NCI-H2227 (cell line): ENCODE measurements around the gene STAG1.
A peak's percentile ranks its signal among the peaks of the same experiment; 100 is the strongest.
"Not testable (repeated sequence)": the region's sequence is repeated elsewhere in the genome, so short reads cannot be mapped to it uniquely, and the experiment has no call there.

Source experiments
- DNase-seq: peaks from one replicate; lab custom pipeline; 2025; ENCODE audit not compliant: unreplicated experiment; lab: John Stamatoyannopoulos, UW

STAG1 gene

DNA sequence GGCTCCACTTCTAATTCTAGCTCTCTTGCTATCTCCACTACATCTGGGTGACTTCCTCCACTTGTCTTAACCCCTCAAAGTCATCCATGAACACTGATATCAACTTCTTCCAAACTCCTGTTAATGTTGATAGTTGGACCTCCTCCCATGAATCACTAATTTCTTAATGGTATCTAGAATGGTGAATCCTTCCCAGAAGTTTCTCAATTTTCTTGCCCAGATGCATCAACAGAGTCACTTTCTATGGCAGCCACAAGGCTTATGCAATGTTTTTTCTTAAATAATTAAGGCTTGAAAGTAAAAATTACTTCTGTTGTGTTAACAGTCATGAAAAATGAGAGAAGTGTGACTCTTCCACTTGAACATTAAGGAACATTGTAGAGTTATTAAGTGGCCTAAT is 337.7 kb downstream of the STAG1 start:
- no peak for DNase-seq

DNA sequence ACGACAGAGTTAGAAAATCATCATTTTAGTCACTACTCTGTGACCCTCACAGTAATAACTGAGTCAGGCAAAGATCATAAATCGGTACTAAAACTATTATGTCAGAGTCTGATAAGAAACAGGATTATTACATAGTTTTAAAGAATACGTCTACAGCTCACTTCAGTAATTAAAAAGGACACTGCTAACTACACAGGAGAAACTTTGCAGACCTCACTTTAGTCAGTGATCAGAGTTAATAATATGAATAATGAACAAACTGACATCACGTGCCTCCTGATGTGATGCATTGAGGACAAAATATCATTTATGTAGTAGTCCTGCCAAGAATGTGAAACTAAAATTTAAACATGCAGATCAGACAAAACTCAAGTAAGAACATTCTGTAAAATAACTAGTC is 339.9 kb downstream of the STAG1 start:
- no peak for DNase-seq

DNA sequence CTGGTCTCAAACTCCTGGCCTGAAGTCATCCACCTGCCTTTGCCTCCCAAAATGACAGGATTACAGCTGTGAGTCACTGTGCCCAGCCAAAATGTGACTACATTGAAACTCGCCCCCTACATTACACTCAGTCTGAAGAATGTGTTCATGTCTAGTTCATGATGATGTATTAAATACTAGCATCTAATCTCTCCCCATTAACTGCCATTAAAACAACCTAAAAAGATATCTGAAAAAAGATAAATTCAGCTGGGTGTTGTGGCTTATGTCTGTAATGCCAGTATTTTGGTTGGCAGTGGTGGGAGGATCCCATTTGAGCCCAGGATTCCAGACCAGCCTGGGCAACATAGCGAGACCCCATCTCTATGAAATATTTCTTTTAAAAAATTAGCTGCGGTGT is 342.6 kb downstream of the STAG1 start:
- DNase-seq, result no peak

DNA sequence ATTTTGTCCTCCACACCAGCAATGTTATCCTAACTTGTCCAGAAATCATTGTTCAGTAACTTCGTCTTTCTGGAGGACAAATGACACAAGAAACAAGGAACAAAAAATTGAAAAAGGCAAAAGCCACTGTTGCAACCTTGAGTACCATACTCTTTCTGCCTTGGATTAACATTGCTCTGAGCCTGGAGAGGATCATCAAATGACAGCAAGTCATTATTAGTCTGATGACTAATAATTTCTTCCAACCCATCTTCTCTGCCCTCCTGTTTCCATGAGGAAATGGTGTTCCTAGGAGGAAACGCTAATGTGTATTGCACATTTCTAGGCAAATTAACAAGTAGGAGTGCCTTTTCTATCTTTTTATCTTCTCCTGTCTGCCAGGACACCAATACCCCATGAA is 348.1 kb downstream of the STAG1 start:
- DNase-seq, result no peak

DNA sequence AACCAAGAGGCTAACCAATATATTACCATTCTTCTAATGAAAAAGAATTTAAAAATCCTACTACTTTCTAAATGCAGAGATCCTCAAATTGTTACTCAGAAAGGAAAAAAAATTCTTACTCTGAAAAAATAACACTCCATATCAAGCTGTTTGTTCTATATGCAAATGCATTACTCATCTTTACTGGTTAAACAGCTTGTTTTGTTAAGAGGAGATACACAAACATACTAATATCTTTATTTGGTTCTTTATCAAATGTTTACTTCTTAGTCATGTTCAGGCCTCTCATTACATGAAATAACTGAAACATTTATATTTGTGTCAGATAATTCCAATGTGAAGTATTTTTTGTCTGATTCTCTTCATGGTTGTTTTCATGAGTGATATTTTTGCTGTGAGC is 355.3 kb downstream of the STAG1 start:
- DNase-seq, result no peak

DNA sequence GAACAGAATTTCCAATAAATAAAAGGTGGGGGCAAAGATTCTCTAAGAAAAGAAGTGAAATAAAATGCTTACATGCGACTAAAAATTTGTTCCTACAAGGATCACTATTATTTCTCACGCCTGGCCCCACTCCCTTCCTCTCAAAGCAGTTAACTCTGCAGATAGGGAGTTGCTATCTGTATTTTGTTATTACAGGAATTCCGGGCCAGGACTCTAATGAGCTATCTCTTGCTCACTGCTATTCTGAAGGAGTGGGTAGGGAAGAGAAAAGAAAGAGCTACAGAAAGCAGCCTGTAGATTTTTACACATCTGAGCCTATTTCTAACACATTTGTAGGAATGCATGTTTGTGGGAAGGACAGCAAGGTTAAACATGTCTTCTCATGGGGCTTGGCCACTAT is 361.6 kb downstream of the STAG1 start:
- no peak for DNase-seq

DNA sequence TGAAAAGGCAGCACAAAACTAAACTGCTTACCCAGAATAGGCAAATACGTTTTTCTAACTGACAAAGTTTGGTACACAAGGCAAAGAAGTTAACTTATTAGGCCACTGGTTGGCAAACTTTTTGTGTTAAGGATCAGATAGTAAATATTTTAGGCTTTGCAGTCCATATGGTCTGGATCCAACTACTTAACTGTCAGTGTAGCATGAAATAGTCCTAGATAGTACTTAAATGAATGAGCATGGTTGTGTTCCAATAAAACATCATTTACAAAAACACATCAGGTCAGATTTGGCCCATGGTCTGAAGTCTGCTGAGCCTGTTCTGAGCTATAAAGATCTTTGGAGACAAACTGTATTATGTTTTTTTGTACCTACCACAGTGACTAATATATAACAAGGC is 365.1 kb downstream of the STAG1 start:
- no peak for DNase-seq

DNA sequence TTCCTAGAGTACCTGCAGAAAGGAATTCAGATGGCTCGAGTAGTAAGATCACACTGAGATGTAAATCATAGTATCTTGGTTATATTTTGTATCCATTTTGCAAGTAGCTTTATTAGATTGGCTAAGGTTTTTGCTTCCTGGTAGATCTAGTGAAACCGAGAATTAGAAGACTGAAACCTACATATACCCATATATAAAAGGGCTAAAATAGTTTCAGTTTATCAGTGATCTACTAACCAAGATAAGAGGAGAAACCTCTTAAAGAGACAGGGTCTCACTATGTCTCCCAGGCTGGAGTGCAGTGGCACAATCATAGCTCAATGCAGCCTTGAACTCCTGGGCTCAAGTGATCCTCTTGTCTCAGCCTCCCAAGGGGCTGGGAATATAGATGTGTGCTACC is 366.7 kb downstream of the STAG1 start:
- no peak for DNase-seq

DNA sequence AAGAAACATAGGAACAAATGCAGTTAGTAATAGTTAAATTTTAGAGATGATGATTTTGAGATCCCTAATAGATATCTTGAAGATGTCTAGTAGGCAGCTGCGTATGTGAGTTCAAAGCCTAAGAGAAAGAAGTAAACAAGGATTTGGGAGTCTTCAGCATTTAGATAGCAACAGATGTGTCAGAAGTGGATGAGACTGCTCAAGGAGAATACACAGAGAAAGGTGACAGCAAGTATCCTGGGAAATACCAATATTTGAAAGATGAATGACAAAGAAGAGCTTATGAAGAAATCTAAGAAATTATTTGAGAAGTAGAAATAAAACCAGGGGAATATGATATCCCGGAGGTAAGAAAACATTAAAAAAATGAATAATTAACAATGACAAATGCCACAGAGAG is 371.1 kb downstream of the STAG1 start:
- DNase-seq, result no peak

DNA sequence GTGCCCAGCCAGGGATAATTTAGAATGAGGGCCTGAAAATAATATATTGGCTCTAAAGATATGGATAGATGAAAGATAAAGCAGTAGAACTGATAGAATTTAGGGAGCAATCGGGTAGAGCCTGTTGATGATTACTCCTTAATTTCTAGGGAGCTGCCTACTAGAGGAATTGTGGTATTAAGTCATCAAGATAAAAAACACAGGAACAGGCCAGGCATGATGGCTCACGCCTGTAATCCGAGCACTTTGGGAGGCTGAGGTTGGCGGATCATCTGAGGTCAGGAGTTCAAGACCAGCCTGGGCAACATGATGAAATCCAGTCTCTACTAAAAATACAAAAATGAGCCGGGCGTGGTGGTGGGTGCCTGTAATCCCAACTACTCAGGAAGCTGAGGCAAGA is 371.6 kb downstream of the STAG1 start:
- DNase-seq, result no peak

DNA sequence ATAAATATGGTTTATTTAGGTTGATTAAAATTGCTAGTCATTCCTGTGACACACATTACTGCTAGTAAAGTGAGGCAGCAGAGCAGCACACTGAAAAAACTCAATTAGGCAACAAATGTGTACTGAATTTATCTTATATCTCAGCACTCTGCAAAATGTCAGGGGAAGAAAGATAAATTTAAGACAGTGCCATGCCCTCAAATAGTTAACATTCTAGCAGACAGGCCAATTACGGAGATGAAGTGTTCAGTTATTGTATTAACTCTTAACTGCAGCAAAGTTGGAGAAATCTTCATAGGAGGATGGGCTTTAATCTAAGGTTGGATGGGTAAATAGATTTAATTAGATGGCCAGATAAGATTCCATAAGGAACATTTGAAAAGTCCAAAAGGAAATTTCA is 374.2 kb downstream of the STAG1 start:
- DNase-seq, result no peak

DNA sequence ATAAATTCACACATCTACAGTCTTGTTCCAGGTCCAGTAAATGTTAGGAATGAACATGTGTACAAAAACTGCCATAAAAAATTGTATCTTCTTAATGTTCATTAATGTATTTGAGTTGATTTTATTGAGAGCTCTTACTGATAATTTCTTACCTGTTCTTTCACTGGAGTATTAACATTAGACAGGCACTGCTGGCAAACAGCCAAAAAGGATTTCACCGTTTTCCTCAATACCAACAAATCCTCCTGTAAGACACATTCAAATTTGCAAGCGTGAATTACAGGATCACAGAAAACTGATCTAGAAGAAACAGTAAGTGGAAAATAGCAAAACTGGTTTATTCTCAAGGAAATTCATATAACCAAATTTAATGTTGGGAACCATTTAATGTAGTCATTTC is 374.7 kb downstream of the STAG1 start:
- DNase-seq, result peak; percentile 3

DNA sequence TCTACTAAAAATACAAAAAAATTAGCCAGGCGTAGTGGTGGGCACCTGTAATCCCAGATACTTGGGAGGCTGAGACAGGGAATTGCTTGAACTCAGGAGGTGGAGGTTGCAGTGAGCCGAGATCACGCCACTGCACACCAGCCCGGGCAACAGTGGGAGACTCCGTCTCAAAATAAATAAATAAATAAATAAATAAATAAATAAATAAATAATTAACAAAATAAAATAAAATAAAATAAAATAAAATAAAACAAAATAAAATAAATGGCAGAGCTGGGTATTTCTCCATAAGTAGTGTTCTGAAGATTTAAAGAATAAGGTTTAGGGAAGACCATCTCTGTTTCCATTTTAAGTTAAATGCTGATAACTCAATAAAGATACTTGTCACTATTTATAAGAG is 376.4 kb downstream of the STAG1 start:
- not testable (repeated sequence) for DNase-seq

DNA sequence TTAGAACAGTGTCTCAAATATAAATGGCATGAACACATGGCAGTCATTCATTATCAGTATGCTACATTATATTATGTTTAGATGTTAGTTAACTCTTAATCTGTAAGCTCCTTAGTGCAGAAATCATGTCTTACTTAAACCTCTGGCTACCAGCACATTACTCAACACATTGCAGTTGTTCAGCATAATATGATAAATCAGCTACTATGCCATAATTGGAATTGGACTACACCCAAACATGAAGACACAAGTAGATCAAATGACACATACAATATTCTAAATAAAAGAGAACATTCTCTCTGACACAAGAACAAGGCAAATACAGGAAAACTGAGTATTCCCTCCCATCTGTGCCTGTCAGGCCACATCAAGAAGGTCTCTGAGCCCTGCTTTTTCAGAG is 385.9 kb downstream of the STAG1 start:
- DNase-seq, result no peak

DNA sequence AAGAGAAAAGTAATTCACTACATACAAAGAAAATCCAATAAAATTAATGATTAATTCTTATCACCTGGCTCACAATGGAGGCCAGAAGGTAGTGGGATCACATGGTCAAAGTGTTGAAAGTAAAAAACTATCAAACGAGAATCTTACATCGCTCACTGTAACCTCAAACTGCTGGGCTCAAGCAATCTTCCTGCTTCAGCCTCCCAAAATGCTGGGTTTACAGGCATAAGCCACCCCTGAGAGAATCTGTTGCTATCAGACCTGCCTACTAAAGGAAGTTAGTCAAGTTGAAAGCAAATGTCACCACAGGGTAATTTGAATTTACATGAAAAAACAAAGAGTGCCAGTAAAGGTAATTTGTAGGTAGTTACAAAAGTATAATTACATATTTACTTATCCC is 398.7 kb downstream of the STAG1 start:
- DNase-seq, result no peak

DNA sequence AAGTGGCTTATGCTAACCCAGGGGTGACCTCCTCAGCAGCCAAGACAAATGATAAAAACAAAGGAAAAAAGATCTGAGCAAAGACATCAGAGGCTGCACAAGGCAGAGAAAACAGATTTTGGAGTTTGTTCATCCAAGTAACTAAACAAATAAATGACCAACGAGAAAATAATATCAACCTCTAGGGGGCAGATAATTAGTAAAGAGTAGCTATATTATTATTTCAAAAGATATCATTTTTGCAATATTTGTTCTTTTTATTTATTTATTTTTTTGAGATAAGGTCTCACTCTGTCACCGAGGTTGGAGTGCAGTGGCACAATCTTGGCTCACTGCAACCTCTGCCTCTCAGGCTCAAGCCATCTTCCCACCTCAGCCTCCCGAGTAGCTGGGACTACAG is 400.3 kb downstream of the STAG1 start:
- DNase-seq, result no peak

DNA sequence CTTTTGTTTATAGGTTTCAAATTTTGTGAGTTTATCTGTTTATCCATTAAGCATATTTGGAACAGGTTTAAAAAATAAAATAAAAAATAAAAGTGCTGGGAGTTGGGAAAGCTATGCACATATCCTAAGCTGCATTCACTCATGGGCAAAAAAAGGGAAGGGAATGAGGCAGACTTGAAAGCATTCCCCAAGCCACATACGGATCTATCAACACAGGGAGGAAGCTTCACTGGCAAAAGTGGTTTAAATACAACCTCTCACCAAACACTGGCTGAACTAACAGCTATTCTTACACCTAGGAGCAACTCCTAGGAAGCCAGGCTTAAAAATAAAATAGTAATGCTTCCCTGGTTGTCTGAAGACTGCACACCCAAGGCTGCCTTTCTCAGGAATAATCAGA is 400.8 kb downstream of the STAG1 start:
- no peak for DNase-seq

DNA sequence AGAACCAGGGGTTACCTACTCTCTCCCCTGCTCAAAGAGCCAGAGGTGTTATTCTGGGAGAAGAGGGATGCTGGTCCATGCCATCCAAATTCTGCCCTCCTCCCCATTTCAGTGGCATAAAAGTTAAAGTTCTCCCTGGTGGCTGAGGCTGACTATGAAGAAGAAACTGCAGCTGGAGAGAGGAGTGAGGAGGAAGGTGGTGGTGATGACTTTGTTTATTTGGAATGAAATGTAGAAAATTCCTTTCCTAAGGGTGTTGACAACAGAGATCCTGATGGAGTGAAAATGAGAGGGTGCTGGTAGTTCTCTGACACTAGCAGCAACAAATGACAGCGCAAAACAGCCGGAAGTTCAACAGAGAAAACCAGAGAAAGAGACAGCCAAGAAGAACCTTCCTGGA is 401.6 kb downstream of the STAG1 start:
- no peak for DNase-seq

DNA sequence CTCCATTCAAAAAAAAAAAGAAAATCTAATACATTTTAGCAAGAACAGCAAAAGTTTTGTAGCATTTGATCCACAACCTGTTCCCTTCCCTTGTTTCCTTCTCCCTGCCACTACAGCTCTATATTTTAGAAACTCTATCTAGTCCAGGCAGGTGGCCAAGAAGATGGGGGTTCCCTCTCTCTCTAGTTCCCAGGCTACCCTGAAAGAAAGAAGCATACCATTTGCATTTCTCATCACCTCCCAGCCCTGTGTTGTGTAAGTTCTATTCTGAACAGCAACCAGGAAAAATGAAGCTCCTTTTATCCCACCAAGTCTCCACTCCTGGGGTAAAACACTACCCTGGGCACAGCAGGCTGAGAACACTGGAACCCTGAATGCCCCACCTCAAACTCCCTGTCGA is 402.0 kb downstream of the STAG1 start:
- no peak for DNase-seq

DNA sequence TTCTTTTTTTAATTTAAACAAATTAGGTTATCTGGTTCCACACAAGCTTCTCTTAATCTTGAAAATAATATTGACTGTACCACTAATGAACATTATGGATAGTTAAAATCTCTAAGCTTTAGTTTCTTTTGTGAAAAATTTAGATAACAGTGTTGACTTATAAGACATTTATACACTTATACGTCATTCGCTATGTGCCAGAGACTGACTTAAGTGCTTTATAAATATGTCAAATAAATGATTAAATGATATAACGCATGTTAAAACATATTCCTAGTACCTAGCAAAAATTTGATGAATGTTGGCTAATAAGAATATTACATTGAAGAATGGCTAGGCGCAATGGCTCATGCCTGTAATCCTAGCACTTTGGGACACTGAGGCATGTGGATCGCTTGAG is 405.7 kb downstream of the STAG1 start:
- no peak for DNase-seq

DNA sequence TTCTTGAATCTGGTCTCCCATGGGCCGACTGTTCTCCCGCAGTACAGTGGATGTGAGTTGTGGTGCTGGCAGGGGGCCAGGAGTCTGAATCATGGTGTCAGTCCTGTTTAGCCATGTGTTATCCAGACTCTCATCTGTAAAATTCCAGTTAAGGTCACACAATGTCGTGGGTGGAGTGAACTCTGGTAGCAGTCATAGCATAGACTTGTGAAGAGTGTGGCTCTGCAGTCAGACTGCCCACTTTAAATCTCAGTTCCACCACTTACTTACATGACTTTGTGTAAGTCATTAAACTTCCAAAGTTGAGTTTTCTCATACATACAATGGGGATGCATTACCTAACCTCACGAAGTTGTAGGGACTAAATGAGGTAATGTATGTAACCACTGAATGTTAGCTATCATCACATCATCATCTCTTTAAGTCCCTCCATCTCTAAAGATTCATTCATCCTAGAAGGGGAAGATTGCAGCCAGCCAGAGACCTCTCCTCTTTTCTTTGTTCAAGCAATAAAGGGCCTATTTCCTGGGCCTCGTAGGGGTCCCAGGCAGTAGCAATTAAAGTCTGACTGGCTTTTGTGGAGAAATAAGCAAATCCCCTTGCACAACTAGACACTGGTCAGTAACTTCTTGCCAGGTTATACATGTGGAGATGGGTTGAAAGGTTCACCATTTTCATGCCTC is 408.2 kb downstream of the STAG1 start:
- DNase-seq, result no peak

DNA sequence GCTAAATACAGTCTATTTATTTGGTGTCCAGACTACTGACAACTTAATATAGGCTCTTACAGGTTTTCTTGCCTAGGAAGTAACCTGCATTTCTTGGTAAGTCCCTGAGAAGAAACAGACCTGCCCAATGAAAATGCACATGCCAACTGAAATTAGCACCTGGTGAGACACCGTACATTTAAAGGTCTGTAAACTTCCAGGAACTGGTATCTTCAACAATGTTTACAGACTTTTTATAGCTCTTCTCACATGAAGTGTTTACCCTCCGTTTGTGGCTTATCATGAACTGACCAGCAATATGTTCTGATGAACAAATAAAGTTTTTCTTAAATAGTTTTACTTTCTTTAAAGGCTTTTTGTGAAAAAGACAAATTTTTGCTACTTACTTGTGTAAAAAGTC is 408.7 kb downstream of the STAG1 start:
- no peak for DNase-seq

DNA sequence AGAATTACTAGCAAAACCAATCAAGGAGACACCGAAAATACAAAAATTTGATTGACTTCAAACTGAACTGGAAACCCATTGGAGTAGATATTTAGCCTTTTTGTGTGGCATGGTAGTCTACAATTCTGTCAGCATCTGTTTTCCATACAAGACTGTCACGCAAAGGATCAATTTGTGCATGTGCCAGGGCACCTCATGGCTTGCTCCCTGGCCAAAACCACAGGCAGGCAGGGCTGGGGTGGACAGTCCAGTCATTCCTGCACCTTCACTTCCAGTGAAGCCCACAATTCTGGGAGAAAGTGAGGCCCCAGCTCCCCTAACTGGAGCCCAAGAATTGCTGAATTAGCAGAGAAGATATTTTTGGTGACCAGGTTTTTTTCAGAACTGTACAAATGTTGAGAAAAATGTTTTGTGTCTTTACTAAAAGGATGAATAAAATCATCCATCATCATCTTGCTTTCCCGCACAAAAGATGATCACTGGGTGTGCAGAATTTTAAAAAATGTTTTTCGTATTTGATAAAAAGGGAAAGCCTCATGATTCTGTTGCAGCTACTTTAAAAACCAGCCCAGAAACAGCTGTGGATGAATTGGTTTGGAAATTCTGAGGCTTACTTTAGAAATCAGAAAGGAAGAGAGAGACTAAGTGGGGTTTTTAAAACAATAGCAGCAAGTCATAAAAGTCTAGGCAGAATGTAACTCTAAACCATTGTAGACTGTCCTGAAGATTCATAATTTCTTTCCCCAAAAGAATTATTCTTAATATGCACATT is 415.7 kb downstream of the STAG1 start:
- no peak for DNase-seq
